HG02981 (cell line): Measurements from ENCODE around the gene ANKRD55.
"Not testable (repeated sequence)": the region's sequence is repeated elsewhere in the genome, so short reads cannot be mapped to it uniquely, and the experiment has no call there.

Experiments
- ATAC-seq: cut with Tn5 transposase; IDR thresholded peaks from one replicate; pipeline ENCODE4 v1.9.1; 2021; ENCODE audit warnings: mild to moderate bottlenecking, moderate library complexity; ENCODE audit not compliant: unreplicated experiment

Gene ANKRD55

DNA sequence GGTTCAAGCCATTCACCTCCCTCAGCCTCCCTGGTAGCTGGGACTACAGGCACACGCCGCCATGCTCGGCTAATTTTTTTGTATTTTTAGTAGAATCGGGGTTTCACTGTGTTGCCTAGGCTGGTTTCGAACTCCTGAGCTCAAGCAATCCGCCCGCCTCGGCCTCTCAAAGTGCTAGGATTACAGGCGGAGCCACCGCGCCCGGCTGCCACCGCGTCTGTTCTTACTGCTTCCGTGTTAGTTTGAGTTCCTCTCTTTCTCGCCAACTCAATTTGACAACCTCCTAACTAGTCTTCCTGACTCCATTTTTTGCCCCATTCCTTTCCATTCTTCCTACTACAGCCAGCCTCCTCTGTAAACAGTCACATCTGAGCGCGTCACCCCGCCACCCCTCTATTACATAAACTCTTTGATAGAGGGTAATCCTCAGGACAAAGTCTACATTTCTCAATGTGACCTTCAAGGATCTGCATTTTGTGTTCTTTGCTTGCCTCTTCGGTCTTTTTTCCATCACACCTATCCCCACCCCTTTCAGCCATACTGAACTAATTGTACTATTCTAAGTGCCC is 149.8 kb downstream of the ANKRD55 start:
- no peak for ATAC-seq

DNA sequence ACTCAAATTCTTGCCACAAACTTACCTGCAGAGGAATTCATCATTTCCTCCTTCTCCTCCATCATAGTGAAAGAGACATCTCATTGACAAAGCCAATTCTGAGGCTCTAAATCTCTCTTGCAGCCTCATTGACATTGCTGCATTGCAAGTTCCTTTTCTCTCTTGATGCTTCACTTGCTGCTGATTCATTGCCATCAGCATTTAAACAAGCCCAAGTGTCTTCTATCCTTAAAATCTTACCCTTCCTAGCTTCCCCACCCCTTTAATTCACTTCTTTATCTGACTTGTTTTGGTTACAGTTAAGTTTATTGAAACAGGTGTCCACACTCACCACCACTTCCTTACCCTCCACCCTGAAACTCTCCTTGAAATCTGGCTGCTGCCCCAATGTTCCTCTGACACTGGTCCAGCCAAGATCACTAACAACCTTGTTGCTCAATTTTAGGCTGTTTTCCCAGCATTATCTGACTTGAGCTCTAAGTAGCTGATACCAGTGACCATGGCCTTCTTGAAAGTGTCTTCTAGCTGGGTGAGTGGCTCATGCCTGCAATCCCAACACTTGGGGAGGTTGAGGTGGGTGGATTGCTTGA is 152.0 kb downstream of the ANKRD55 start:
- peak; percentile 37 for ATAC-seq

DNA sequence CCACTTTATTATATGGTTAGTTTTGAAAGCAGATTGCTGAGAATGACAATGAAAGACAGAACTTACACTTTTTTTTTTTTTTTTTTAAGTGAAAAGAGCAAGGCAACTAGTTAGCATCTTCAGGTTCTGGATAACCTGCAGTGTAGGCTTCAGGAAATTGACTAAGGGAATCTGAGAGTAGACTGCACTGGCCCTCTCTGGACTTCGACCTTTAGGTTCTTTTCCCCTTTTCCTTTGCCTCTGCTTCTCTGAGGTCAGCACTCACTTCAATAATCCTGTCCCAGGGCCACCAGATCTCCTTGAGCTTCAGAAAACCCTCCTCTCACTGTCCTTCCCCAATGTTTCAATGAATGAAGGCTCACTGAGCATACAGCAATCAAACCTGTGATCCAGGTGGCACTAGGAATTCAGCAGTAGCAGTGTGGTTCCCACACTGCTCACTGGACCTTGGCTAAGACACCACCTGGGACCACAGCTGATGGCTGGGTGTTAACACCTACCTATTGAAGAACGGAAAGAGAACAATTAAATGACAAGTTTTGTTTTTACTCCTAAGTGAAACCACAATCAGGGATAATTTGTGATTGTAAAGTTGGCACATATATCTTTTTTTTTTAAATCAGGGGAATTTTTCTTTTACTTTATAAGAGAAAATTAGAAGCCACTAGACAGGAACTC is 152.6 kb downstream of the ANKRD55 start:
- ATAC-seq, result peak; percentile 65

DNA sequence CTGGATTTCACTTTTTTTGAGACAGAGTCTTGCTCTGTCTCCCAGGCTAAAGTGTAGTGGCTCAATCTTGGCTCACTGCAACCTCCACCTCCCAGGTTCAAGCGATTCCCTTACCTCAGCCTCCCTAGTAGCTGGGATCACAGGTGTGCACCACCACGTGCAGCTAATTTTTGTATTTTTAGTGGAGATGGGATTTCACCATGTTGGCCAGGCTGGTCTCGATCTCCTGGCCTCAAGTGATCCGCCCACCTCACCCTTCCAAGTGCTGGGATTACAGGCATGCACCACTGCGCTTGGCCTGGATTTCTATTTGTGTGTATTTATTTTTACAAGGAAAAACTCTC is 154.0 kb downstream of the ANKRD55 start:
- ATAC-seq, result not testable (repeated sequence)

DNA sequence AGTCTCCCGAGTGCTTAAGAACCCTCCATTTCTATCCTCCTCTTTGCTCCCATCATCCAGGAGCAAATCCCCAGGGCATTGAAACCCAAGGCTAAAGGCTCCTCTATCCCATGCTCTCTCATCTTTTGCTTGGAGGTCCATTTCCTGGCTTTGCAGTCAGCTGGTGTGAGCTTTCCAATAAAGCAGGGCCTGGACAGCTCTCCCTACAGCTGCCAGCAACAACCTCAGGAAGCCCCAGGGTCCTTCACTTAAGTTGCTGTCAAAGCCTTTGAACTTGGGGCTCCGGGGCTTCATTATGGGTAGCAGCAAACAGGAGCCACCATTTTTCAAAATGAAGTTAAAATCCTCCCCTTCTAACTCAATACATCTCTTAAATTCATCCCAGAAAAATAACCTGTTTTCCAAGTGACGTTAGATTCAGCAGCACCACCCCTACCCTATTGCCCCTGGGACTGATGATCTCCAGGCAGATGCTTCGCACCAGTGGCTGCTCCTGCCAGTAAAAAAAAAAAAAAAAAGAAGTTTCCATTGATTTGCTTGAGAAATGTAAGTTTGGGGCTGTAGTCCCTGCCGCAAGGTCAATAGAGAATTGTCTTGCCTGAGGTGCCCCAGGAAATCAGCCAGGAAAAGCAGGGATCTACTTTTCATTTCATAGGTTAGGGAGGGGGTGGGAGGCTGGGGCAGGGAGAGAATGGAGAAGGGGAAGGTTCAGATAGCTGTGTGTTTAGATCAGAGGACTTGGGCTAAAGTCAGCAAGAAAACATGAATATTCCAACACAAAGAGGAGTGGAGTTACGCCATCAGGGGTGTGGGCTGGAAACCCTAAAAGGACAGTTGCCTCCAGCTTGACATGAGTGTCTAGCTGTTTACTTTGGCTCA is 154.6 kb downstream of the ANKRD55 start:
- ATAC-seq, result no peak

DNA sequence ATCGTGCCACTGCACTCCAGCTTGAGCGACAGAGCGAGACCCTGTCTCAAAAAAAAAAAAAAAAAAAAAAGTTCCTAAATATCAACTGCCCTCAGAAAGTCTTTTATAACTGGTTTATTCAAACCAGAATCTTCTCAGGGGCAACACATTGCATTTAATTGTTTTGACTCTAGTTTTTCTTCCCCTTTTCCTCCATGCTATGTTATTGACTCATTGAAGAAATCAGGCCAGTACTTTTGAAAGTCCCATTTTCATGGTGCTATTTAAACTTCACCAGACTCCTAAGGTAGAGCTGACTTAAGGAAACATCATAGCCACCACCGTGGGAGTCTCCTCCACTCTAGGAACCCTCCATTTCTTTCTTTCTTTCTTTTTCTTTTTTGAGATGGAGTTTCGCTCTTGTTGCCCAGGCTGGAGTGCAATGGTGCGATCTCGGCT is 155.3 kb downstream of the ANKRD55 start:
- ATAC-seq, result no peak

DNA sequence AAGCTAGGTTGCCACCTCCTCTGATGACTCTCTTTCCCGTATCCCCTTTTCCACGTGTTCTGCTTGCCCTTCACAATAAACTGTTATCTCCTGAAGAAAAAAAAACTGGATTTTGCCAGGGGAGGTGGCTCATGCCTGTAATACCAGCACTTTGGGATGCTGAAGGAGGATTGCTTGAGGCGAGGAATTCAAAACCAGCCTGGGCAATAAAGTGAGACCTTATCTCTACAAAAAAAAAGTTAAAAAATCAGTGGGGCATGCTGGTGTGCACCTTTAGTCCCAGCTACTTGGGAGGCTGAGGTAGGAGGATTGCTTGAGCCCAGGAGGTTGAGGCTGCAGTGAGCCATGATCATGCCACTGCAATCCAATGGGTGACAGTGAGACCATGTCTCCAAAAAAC is 156.6 kb downstream of the ANKRD55 start:
- ATAC-seq, result no peak

DNA sequence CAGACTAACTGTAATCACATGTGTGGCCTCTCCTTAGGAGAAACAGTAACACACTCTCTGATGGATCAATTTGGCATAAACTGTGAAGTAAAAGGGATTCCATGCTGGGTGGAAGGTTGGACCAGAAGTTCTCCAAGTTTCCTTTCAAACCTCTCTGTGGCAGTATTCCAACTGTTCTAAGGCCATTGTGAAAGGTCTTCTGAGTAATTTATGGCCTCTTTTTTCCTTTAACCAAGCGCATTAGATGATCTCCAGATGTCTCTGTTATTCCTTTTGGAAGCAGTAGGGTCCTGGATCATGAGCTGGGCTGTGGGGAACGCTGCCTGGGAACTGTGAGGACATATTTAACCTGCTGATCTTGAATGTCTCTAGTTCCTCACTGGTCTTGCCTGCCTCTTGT is 157.8 kb downstream of the ANKRD55 start:
- no peak for ATAC-seq

DNA sequence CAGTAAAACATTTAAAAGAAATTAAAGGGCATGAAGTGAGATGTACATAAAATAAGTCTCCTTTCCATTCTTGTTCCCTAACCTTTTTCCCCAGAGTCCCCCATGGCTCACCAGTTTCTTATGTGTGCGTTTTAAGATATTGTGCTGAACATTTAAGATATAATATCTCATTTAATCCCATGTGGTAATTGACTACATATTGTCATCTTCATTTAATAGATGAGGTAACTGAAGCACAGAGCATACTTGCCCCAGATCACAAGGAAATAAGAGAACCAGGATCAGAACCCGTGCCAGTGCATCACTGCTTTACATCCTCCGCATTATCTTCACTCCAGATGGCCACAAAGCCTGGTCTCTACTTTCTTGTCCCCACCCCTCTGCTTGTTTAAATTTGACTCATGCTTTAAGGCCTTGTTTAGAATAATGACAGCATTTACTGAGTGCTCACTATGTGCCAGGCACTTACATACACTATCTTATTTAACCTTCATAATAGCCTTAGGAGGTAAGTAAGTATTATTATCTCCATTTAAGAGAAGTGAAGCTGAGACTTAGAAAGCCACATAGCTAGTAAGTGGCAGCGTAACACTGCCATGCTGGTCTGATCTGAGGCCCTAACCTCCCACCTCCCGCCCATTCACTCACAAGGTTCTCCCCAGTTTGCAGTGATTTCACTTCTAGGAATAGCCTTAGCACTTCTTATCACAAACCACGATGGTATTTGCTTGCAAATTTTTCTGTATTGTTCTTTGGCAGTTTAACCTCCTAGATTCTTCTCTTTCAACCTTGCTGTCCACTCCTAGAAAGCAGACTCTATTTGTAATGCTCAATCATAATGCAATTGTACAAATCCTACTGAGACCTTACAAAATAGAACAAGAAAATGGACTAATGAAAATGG is 160.0 kb downstream of the ANKRD55 start:
- no peak for ATAC-seq

DNA sequence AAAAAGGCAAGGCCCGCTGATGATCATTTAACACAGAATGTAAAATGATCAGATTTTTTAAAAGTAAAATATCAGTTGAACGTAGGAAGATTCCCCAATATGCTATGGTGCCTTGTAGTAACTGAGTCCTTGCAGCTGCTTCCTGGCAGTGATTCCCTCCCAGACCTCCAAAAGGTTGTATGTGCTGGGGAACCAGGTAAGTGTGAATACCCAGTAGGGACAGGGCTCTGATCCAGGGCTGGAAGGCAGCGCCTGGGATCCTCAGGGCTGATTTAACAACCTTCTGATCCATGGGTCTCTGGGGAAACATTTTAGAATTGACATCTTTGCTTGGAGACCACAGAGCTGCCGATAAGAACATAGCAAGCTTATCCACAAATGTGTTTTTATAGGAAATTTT is 161.7 kb downstream of the ANKRD55 start:
- ATAC-seq, result no peak

DNA sequence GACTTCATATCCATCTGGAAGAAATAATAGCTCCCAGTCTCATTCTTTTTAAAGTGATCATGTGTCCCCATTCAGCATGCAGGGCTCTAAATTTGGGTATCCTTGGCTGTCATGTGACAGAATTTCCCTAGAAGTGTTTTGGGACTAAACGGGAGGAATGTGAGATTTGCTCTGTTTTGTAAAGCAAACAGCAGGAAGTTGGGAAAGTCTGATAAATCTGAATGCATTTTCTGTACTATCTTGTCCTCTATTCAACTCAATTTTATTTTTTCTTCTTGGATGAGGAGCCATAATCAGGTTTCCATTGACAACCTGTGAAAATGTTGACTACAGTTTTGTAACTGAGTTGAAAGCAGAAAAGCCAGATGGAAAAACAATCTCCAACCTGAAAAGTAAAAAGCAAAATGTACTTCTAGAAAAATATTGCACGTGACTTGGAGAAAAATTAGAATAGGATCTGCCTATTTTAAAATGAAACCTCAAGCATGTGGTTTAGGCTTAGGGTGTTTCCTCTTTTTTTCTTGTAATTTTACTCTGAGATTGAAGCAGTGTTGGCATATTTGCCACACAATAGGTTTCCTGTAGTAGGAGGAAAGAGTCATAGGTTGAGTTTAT is 162.2 kb downstream of the ANKRD55 start:
- ATAC-seq, result no peak

DNA sequence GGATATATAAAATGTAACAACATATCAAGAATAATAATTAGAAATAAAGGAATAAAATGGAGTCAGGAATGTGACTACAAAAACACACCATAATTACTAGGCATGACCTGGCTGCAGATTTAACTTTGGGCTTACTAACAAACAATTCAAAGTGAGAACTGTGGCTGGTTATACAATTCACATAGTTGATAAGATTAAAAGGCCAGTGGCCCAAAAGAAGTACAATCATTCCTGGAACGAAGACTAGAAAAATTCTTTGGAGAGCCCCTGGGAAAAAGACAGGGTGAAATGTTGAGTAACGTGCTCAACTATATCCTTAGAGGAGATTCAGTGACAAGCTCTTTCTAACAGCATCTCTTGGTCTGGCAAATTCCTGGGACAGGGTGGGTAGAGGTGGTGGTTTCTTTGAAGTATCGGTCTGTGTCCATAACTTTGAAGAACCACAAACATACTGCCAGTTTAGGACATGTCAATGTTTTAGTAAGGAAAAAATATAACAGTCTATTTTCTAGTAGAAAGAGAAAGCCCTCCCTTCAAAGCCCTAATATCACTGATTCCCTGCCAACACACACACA is 163.4 kb downstream of the ANKRD55 start:
- no peak for ATAC-seq

DNA sequence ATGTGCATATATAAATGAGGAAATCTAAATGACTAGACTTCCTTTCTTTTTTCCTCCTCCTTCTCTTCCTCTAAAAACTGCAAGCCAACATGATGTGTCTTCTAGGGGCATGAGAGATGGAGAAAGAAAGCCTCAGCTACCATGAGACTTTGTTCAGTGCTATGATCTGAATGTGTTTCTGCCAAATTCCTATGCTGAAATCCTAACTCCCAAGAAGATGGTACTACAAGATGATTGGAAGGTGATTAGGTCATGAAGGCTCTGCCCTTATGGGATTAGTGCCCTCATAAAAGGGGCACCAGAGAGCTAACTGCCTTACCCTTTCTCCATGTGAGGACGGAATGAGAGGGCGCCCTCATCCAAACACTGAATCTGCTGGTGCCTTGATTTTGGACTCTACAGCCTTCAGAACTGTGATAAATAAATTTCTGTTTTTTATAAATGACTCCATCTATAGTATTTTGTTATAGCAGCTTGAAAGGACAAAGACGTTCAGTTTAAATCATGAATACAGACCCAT is 166.1 kb downstream of the ANKRD55 start:
- no peak for ATAC-seq

DNA sequence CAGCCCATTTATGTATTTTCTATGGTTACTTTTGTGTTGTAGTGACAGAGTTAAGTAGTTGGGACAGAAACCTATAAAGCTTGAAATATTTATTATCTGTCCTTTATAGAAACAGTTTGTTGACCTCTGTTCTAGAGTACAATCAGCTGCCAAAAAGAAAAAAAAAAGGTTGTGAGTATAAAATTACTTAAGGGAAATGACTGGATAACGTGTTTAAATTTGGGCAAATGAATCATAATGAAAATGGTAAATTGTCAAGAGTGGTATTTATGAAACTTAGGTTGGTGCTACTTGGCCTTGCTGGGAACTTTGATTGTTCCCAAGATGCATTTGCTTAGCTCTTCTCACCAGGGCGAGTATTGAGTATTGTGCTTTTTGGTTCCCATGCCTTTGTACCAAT is 168.1 kb downstream of the ANKRD55 start:
- ATAC-seq, result no peak

DNA sequence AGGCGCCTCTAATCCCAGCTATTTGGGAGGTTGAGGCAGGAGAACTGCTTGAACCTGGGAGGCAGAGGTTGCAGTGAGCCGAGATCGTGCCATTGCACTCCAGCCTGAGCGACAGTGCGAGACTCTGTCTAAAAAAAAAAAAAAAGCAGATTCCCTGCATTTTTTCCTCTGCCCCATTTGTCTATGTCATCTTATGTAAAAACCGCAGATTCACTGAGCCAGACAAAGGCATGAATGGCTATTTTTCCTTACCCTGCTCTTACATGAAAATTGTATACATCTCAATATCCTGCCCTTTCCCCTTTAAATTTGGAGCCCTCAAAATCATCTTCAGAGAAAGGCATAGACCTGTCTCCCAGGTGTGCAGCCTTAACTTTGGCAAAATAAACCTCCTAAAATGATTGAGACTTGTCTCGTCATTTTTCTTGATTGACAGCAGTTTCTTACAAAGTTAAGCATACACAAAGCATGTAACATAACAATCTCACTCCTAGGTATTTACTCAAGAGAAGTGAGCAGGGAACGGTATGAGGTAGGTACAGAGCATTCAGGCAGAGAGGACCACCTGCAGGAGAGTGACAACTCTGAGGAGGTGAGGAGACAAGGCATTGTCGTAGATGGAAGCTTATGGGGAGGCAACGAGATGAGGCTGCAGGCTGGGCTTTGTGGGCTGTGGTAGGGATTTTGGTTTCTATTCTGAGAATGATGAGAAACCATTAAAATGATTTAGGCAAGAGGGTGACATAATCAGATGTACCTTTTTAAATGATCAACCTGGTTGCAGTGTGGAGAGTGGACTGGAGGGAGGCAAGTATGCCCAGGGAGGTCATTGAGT is 172.6 kb downstream of the ANKRD55 start:
- peak; percentile 29 for ATAC-seq

DNA sequence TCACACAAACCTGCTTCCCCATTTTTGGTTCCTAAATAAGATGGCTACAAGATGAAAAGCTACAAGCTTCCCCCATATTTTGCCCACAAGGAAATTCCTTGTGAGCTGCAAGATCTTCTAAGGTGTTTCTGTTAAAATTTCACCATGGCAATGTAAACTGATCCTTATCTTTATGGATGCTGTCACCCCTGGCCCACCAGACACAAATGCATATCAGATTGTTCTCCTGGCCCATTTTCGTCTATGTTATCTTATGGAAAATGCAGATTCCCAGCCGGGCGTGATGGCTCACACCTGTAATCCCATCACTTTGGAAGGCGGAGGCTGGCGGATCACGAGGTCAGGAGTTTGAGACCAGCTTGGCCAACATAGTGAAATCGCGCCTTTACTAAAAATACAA is 173.3 kb downstream of the ANKRD55 start:
- no peak for ATAC-seq

DNA sequence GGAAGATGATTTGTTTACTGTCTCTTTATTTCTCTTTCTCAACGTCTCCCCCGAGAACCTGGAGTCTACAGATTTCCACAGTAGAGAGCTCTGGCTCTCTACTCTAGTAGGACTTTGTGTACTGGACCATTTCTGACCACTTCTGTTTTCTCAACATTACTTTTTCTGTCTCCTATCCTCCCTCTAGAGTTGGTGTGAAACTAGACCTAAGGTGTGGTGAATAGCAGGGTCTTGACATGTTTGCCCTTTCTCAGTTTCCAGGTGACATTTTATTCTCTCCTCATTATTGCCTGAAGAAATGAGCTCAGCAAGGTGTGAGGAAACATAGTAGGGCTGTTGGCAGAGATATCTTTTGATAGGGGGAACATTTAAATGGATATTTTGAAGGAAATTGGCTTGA is 176.3 kb downstream of the ANKRD55 start:
- ATAC-seq, result peak; percentile 72

DNA sequence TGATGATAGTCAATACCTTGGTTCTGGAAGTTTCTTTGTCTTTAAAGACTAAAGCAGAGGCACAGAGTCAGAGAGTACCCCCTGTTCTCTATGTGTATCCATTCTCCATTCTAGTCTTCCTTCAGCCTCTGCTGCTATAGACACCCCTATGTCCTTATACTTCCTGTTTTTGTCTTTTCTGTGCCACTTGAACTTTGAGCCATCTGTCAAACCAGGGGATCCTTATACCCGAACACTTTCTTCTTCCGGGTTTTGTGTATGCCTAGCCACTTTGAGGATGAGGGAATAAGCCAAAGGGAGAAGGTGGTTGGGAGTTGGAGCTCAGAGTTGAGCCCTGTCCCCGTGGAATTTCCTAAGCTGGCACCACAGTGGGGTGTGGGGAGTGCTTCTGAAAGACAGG is 177.3 kb downstream of the ANKRD55 start:
- ATAC-seq, result no peak

DNA sequence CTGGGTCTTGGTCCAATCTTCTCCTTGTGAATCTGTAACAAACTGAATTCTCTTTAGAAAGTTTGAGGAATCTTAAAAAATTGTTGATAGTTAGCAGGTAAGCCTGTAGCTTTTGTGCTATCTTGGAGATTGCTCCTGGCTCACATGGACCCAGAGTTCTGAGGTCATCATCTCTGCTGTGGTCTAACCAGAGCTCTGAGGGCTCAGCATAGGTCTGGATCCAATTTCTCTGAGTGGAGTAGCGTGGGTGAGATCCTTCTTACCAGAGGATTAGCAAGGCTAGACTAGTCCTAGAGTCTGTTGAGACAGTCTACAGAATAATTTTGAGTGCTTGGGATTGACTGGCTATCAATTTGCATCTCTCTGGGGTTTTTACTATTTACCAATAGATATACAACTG is 177.8 kb downstream of the ANKRD55 start:
- no peak for ATAC-seq
